Measurements from ENCODE around the gene AQP1.

GRCh38 chr7:30956704-30957103 is 45.1 kb downstream of the AQP1 start:
- no peak for TF ChIP-seq POLR2A (IDR thresholded peaks at IDR 0.05)
- no peak for TF ChIP-seq CTCF (IDR thresholded peaks at IDR 0.05)

All from testis (tissue), 2 donors.